Type B pancreatic cell (in vitro differentiated cells): ENCODE results near the gene CCDC142. TPM values are rescaled to one million over a fixed set of nuclear protein-coding genes. Genes with fewer than 3 reads are reported as not detected.

Source experiments
- DNase-seq: peaks from one replicate; pipeline ENCODE4 v3.0.0; 2021; ENCODE audit warnings: mixed read lengths; ENCODE audit not compliant: unreplicated experiment; ENCODE audit errors: extremely low spot score
- H3K27ac Mint-ChIP-seq: 2 replicates; pipeline ENCODE4 v1.8.0; 2021; ENCODE audit warnings: mild to moderate bottlenecking, mixed read lengths
- H3K27me3 Mint-ChIP-seq: 2 replicates; pipeline ENCODE4 v1.8.0; 2021; ENCODE audit warnings: mixed read lengths
- H3K36me3 Mint-ChIP-seq: 2 replicates; pipeline ENCODE4 v1.8.0; 2021; ENCODE audit warnings: mixed read lengths
- H3K4me1 Mint-ChIP-seq: one replicate; pipeline ENCODE4 v1.8.0; 2021; ENCODE audit warnings: mixed read lengths; ENCODE audit not compliant: unreplicated experiment
- H3K4me3 Mint-ChIP-seq: 2 replicates; pipeline ENCODE4 v1.8.0; 2021; ENCODE audit warnings: mild to moderate bottlenecking, mixed read lengths
- H3K9me3 Mint-ChIP-seq: 2 replicates; pipeline ENCODE4 v1.8.0; 2021; ENCODE audit warnings: mixed read lengths
- total RNA-seq: library from RNA; stranded (reverse); gene quantifications from 2 replicates; pipeline ENCODE4 v1.2.1, GENCODE V29; 2021; ENCODE audit warnings: low replicate concordance
- TF ChIP-seq, protein P1 (sequence below): fragments of 200-600 bp; sonication (generic); conservative IDR thresholded peaks from 2 replicates; pipeline ENCODE4 v1.5.0; 2021; ENCODE audit warnings: antibody characterized with exemption, mild to moderate bottlenecking

Gene CCDC142
- total RNA-seq, 1 donor from 2014 or later, result 30.1 TPM

DNA sequence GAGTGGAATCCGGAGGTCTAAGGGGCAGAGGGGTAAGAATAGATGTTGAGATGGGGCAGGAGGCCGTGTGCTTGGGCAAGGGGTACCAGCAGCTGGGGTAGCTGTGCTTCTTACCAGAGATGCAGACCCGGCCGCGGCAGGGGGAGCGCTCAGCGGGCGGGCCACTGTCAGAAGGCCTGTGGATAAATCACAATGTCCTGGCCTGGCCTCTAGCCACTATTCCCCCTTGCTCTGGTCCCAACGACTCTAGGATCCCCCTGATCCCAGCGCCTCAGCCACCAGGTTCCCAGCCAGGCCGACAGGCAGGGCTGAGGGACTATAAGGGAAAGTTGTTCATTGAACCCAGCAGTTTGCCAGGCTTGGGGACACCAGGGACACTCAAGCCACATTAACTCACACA, 52.3 kb downstream of the CCDC142 start:
- Mint-ChIP-seq H3K27me3 (no peaks in the 10 kb centered on the region), H3K27ac (no peak overlapping the region), H3K36me3 (peaks cover 8% of the 10 kb centered on the region), H3K9me3 (no peaks in the 10 kb centered on the region), H3K4me3 (no peak overlapping the region), H3K4me1 (peaks cover 4% of the 10 kb centered on the region)
- no peak for DNase-seq
- TF ChIP-seq, protein P1, sequence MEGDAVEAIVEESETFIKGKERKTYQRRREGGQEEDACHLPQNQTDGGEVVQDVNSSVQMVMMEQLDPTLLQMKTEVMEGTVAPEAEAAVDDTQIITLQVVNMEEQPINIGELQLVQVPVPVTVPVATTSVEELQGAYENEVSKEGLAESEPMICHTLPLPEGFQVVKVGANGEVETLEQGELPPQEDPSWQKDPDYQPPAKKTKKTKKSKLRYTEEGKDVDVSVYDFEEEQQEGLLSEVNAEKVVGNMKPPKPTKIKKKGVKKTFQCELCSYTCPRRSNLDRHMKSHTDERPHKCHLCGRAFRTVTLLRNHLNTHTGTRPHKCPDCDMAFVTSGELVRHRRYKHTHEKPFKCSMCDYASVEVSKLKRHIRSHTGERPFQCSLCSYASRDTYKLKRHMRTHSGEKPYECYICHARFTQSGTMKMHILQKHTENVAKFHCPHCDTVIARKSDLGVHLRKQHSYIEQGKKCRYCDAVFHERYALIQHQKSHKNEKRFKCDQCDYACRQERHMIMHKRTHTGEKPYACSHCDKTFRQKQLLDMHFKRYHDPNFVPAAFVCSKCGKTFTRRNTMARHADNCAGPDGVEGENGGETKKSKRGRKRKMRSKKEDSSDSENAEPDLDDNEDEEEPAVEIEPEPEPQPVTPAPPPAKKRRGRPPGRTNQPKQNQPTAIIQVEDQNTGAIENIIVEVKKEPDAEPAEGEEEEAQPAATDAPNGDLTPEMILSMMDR, result no peak

- Mint-ChIP-seq H3K4me1 (peaks cover 4% of the 10 kb centered on the region), H3K4me3 (no peak overlapping the region), H3K27ac (no peak overlapping the region), H3K36me3 (peaks cover 9% of the 10 kb centered on the region), H3K27me3 (no peaks in the 10 kb centered on the region), H3K9me3 (no peaks in the 10 kb centered on the region)
- DNase-seq, result no peak
- TF ChIP-seq, protein P1, result no peak
These were observed 53.0 kb downstream of the CCDC142 start for GRCh38 chr2:74429487-74430451.

GRCh38 chr2:74428675-74429074, 54.1 kb downstream of the CCDC142 start:
- TF ChIP-seq, protein P1, result no peak
- H3K4me1 Mint-ChIP-seq, result peaks cover 4% of the 10 kb centered on the region
- no peak overlapping the region for H3K4me3 Mint-ChIP-seq
- no peak overlapping the region for H3K27ac Mint-ChIP-seq
- H3K36me3 Mint-ChIP-seq, result peaks cover 9% of the 10 kb centered on the region
- no peaks in the 10 kb centered on the region for H3K27me3 Mint-ChIP-seq
- no peaks in the 10 kb centered on the region for H3K9me3 Mint-ChIP-seq
- DNase-seq, result no peak

- Mint-ChIP-seq H3K9me3 (no peaks in the 10 kb centered on the region), H3K27ac (no peak overlapping the region), H3K36me3 (peaks cover 9% of the 10 kb centered on the region), H3K4me1 (peaks cover 9% of the 10 kb centered on the region), H3K4me3 (no peak overlapping the region), H3K27me3 (no peaks in the 10 kb centered on the region)
- no peak for DNase-seq
- TF ChIP-seq, protein P1, result no peak
These were observed 55.2 kb downstream of the CCDC142 start for GRCh38 chr2:74427551-74427950.

DNA sequence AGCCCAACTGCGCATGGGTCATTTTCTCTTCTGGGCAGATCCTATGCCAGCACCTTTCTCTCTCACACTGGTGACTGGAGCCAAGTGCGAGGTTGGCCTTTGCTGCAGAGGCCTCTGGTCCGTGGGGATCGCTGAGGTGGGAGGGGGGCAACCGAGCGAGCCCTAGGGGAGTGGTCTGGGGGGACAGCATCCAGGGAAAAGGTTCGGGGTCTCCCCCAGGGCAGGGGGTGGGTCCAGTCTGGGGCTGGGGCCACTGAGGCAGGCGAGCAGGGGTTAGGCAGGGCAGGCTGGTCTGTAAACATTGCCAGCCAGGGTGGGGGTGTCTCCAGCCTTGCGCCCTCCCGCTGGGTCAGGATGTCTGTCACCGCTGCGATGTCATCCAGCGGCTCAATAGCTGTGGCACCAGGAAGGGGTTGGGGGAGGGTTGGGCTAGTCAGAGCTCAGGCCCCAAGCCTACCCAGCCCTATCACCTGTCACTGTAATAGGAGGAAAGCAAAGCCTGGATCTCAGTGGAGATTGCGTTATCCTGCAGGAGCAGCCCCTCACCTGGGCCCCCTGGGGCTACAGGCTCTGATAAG, 56.5 kb downstream of the CCDC142 start:
- Mint-ChIP-seq H3K4me3 (no peak overlapping the region), H3K27me3 (no peaks in the 10 kb centered on the region), H3K9me3 (no peaks in the 10 kb centered on the region), H3K4me1 (peaks cover 10% of the 10 kb centered on the region), H3K36me3 (peaks cover 9% of the 10 kb centered on the region), H3K27ac (no peak overlapping the region)
- TF ChIP-seq, protein P1, result no peak
- no peak for DNase-seq
